BLaER1 (cell line): Measurements from ENCODE around the gene FLAD1.
A peak's percentile ranks its signal among the peaks of the same experiment; 100 is the strongest.

ENCODE experiments used
- H3K27ac ChIP-seq: shearing (Covaris generic); formaldehyde crosslinking; 2 replicates; pipeline ENCODE4 v1.8.1; 2022
- H3K27me3 ChIP-seq: shearing (Covaris generic); formaldehyde crosslinking; 2 replicates; pipeline ENCODE4 v1.8.1; 2022
- H3K36me3 ChIP-seq: shearing (Covaris generic); formaldehyde crosslinking; 2 replicates; pipeline ENCODE4 v1.8.1; 2022
- H3K4me1 ChIP-seq: shearing (Covaris generic); formaldehyde crosslinking; 2 replicates; pipeline ENCODE4 v1.8.1; 2022
- H3K4me2 ChIP-seq: shearing (Covaris generic); formaldehyde crosslinking; 2 replicates; pipeline ENCODE4 v1.8.1; 2022
- H3K4me3 ChIP-seq: shearing (Covaris generic); formaldehyde crosslinking; 2 replicates; pipeline ENCODE4 v1.8.1; 2022
- H3K9ac ChIP-seq: shearing (Covaris generic); formaldehyde crosslinking; 2 replicates; pipeline ENCODE4 v1.8.1; 2022
- H3K9me3 ChIP-seq: shearing (Covaris generic); formaldehyde crosslinking; 2 replicates; pipeline ENCODE4 v1.8.1; 2022
- H4K20me1 ChIP-seq: shearing (Covaris generic); formaldehyde crosslinking; 2 replicates; pipeline ENCODE4 v1.8.1; 2022
- Cebpa-rat ChIP-seq: shearing (Covaris generic); IDR thresholded peaks from 2 replicates; pipeline ENCODE4 v1.8.1; 2022

Gene FLAD1

DNA sequence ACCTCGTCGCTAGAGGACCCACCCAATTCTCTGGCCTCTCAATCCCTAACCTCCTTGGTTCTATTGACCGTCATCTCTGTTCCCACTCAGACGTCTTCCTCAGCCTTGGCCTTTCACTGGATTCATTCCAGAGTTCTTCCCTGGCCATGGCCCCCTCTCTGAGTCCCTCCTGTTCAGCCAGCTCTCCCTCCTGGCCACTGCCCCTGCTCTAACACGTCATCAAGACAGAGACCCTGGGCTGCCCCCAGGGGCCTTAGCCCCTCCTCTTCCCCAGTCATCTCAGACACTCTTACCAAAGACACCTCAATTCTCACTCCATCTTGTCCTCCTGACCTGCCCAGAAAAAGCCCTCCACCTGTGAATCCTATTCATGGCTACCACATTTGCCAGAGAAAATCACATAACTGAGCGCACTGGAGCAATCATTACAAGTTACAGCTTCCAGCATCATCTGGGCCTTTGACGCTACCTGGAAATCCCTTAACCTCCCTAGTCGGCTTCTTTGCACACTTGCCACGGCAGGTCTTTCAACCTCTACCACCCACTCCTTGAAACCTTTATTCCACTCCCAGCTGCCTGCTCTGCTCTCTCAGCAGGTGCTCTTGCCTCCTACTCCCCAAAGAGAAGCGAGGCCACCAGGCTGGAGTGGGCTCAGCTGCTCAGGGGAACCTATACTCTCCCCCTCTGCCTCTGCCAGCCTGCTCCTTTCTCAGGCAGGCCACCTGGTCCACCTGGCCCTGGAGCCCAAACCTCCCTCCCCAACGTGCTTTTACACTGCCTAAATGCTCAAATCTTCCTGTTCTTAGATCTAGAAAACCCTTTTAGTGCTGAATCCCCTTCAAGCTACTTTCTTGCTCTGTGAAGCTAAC, 36.5 kb downstream of the FLAD1 start:
- no peak overlapping the region for H3K4me2 ChIP-seq
- H3K4me1 ChIP-seq = peaks cover 63% of the 10 kb centered on the region
- no peaks in the 10 kb centered on the region for H3K27me3 ChIP-seq
- H4K20me1 ChIP-seq = peaks cover 23% of the 10 kb centered on the region; the same call in 1 of the 2 replicates
- no peaks in the 10 kb centered on the region for H3K9me3 ChIP-seq
- H3K4me3 ChIP-seq = no peak overlapping the region
- no peak overlapping the region for H3K9ac ChIP-seq
- peaks cover 25% of the 10 kb centered on the region for H3K36me3 ChIP-seq
- TF ChIP-seq Cebpa-rat = no peak
- H3K27ac ChIP-seq = 0 out of 2 replicates have a peak overlapping the region, but pooled peaks have one; percentile 13

DNA sequence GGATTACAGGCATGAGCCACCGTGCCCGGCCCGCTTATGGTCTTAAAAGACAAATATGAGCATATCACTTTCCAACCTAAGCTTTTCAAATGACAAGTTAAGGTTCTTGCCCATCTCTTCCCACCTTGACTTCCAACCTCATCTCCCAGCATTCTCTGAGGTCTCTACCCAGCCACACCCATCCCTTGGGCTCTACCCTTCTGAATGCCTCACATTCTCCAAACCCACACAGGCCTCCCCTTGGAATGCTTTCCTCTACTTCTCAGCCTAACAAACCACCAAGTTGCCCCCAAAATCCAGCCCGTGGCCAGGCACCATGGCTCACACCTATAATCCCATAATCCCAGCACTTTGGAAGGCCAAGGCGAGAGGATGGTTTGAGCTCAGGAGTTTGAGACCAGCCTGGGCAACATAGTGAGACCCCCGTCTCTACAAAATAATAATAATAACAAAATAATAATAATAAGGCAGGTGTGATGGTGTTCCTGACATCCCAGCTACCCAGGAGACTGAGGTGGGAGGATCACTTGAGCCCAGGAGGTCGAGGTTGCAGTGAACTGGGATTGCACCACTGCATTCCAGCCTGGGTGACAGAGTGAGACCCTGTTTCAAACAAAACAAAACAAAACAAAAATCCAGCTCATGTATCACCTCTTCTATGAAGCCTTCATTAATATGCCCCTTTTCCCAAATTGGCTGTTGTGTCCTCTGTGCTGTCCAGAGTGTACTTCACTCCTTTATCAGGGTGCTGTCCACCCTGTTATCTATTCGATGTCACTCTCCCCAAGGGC, 39.2 kb downstream of the FLAD1 start:
- Histone ChIP-seq H3K4me2 (peak overlapping the region; percentile 47), H3K36me3 (peaks cover 4% of the 10 kb centered on the region; the same call in 1 of the 2 replicates), H3K27ac (no peak overlapping the region), H3K27me3 (no peaks in the 10 kb centered on the region), H3K4me1 (peaks cover 36% of the 10 kb centered on the region), H3K9me3 (no peaks in the 10 kb centered on the region), H3K9ac (no peak overlapping the region), H3K4me3 (no peak overlapping the region), H4K20me1 (no peaks in the 10 kb centered on the region; the same call in 1 of the 2 replicates)
- TF ChIP-seq Cebpa-rat = no peak

DNA sequence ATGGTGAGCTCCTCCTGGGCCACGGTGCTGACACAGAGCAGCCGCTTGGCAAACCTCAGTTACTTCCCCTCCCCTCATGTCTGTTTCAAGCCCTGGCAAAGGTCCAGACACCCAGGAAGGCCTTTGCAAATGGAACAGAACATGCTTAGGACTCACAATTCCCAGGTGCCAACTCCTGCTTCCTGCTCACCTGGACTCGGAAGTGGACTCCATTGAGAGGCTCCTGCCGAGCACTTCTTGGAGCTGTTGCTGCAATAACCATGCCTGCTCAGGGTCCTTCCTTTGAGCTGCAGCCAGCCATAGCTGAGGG, 39.7 kb downstream of the FLAD1 start:
- H3K36me3 ChIP-seq = peaks cover 4% of the 10 kb centered on the region; the same call in 1 of the 2 replicates
- peak overlapping the region; percentile 47 for H3K4me2 ChIP-seq
- H3K9ac ChIP-seq = no peak overlapping the region
- no peak overlapping the region for H3K4me3 ChIP-seq
- H3K4me1 ChIP-seq = peaks cover 33% of the 10 kb centered on the region
- no peak for TF ChIP-seq Cebpa-rat
- no peak overlapping the region for H3K27ac ChIP-seq
- H3K27me3 ChIP-seq = no peaks in the 10 kb centered on the region
- H3K9me3 ChIP-seq = no peaks in the 10 kb centered on the region
- no peaks in the 10 kb centered on the region; the same call in 1 of the 2 replicates for H4K20me1 ChIP-seq

GRCh38 chr1:155023627-155024026, 40.5 kb downstream of the FLAD1 start:
- Histone ChIP-seq H3K36me3 (peaks cover 4% of the 10 kb centered on the region; the same call in 1 of the 2 replicates), H3K27ac (no peak overlapping the region), H3K27me3 (no peaks in the 10 kb centered on the region), H3K4me3 (no peak overlapping the region), H3K9me3 (no peaks in the 10 kb centered on the region), H3K4me1 (peaks cover 25% of the 10 kb centered on the region), H3K4me2 (no peak overlapping the region), H3K9ac (no peak overlapping the region), H4K20me1 (no peaks in the 10 kb centered on the region; the same call in 1 of the 2 replicates)
- TF ChIP-seq Cebpa-rat = no peak

- Histone ChIP-seq H3K9ac (no peak overlapping the region), H3K4me1 (peaks cover 18% of the 10 kb centered on the region), H3K27ac (no peak overlapping the region), H3K27me3 (no peaks in the 10 kb centered on the region), H3K4me2 (no peak overlapping the region), H3K4me3 (no peak overlapping the region), H4K20me1 (no peaks in the 10 kb centered on the region), H3K9me3 (no peaks in the 10 kb centered on the region), H3K36me3 (no peaks in the 10 kb centered on the region; the same call in 1 of the 2 replicates)
- no peak for TF ChIP-seq Cebpa-rat
These were observed 41.2 kb downstream of the FLAD1 start for GRCh38 chr1:155024315-155024714.

GRCh38 chr1:155026154-155026553, 43.0 kb downstream of the FLAD1 start:
- H3K27me3 ChIP-seq = no peaks in the 10 kb centered on the region
- no peak overlapping the region for H3K4me3 ChIP-seq
- no peak overlapping the region for H3K9ac ChIP-seq
- H3K27ac ChIP-seq = no peak overlapping the region
- H4K20me1 ChIP-seq = no peaks in the 10 kb centered on the region
- no peak for TF ChIP-seq Cebpa-rat
- H3K4me2 ChIP-seq = no peak overlapping the region
- H3K9me3 ChIP-seq = no peaks in the 10 kb centered on the region
- H3K36me3 ChIP-seq = no peaks in the 10 kb centered on the region
- H3K4me1 ChIP-seq = peaks cover 11% of the 10 kb centered on the region

DNA sequence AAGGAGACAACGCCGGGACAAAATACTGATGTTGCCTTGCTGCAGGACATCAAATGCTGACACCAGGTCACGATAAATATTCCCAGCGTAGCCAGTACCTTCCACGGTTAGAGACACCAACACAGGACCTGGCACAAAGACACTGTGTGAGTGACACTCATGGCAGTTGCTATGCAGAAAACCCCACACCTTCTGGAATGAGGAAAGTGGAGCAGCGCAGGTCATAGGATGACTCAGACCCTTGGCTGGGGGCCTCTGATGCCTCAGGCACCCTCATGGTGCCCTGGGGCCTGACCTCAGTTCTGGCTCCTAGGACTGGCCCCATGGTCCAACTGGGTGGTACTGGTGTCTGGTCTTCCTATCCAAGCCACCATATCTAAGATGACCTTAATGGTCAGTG, 43.4 kb downstream of the FLAD1 start:
- Histone ChIP-seq H3K4me3 (no peak overlapping the region), H3K27ac (no peak overlapping the region), H3K27me3 (no peaks in the 10 kb centered on the region), H3K9ac (no peak overlapping the region), H4K20me1 (no peaks in the 10 kb centered on the region), H3K4me1 (peaks cover 11% of the 10 kb centered on the region), H3K4me2 (no peak overlapping the region), H3K36me3 (no peaks in the 10 kb centered on the region), H3K9me3 (no peaks in the 10 kb centered on the region)
- no peak for TF ChIP-seq Cebpa-rat

DNA sequence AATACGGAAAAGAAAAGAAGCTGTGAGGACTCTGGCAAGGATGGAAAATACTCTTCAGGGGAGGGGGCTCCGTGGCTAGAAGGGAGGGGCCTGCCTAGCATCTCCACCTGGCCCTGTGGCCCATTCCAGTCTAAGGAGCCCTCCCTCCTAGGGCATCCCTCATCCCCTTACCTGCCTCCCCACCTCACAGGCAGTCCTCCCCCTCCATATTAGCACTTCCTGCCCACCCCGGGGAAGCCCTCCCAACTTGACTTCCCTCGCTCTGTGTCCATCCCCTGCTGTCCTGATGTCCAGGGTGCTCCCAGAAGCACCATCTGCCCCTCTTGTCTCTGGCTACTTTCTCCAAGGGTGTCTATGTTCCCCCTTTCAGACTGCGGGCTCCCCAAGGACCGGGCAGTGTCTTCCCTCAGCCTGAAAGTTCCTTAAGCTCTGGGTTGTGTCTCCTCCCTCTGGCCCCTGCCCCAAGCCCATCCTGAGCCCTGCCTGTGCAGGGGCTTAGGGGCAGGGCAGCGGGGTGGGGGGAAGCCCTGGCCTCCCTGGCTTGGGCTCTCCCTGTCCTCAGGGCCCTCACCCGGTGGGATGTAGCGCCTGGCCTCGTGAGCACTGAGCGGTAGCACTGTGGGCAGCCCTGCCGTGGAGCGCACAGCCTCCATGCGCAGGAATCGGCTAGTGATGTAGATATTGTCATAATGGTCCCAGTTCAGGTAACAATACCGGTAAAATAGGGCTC, 46.5 kb downstream of the FLAD1 start:
- Histone ChIP-seq H3K4me2 (no peak overlapping the region), H4K20me1 (no peaks in the 10 kb centered on the region), H3K9me3 (no peaks in the 10 kb centered on the region), H3K27ac (no peak overlapping the region), H3K4me1 (no peaks in the 10 kb centered on the region), H3K4me3 (no peak overlapping the region), H3K9ac (no peak overlapping the region), H3K36me3 (no peaks in the 10 kb centered on the region), H3K27me3 (no peaks in the 10 kb centered on the region)
- TF ChIP-seq Cebpa-rat = no peak

DNA sequence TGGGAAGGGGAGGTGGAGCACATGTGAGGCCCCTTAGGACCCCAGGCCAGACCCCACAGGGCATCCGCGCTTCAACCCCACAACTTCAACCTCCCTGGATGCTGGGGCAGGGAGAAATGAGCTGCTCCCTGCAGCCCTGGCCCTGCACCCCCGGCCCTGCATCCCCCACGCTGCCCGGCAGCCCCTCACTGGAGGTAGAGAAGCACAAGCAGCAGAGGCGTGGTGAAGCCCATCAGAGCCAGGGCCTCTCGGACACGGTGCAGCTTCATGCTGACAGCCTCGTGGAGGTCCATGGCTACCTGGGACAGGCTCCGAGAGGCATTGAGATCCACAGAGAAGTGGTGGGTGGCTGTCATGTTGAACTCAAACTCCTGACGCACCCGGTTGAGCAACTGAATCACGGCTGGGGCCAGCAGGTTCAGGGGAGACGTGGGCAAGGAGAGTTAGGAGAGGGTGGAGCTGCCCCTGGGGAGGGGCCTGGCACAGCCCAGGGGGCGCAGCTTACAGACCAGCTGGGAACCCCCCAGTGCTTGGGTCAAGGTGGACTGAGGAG, 47.2 kb downstream of the FLAD1 start:
- H3K4me2 ChIP-seq = no peak overlapping the region
- H3K9me3 ChIP-seq = no peaks in the 10 kb centered on the region
- H3K4me1 ChIP-seq = no peaks in the 10 kb centered on the region
- H3K36me3 ChIP-seq = no peaks in the 10 kb centered on the region
- H4K20me1 ChIP-seq = no peaks in the 10 kb centered on the region
- no peak overlapping the region for H3K9ac ChIP-seq
- H3K27ac ChIP-seq = no peak overlapping the region
- no peaks in the 10 kb centered on the region for H3K27me3 ChIP-seq
- no peak overlapping the region for H3K4me3 ChIP-seq
- no peak for TF ChIP-seq Cebpa-rat
